SU-DHL-6 (cell line): ENCODE results near the gene RAP2B.

ENCODE experiments used
- H2AFZ ChIP-seq: fragments of 200-600 bp; sonication (generic); 2 replicates; pipeline ENCODE4 v1.6.1; 2014; ENCODE audit warnings: low read depth, mild to moderate bottlenecking, moderate library complexity, mixed read lengths, antibody characterized with exemption, low read length; ENCODE audit not compliant: severe bottlenecking
- H3F3A ChIP-seq: fragments of 200-600 bp; shearing (Covaris generic); 2 replicates; pipeline ENCODE4 v1.6.0; 2016; ENCODE audit warnings: antibody characterized with exemption, mild to moderate bottlenecking; ENCODE audit not compliant: insufficient read depth
- H3K27ac ChIP-seq: fragments of 200-600 bp; sonication (generic); 2 replicates; pipeline ENCODE4 v1.5.1; 2016; ENCODE audit warnings: low read depth, mild to moderate bottlenecking, low read length, moderate library complexity, mixed read lengths
- H3K27me3 ChIP-seq: fragments of 200-600 bp; sonication (generic), shearing (Covaris generic); 2 replicates; pipeline ENCODE4 v1.6.0; 2014; ENCODE audit warnings: mild to moderate bottlenecking, low read length
- H3K36me3 ChIP-seq: fragments of 200-600 bp; sonication (generic); 2 replicates; pipeline ENCODE4 v1.6.1; 2014; ENCODE audit warnings: mild to moderate bottlenecking, low read length, mixed read lengths
- H3K4me2 ChIP-seq: fragments of 300-600, 200-600 bp; shearing (Covaris generic), sonication (generic); 2 replicates; pipeline ENCODE4 v1.6.0; 2014; ENCODE audit warnings: low read length, low read depth, mild to moderate bottlenecking; ENCODE audit not compliant: poor library complexity, severe bottlenecking
- H3K4me3 ChIP-seq: fragments of 200-600 bp; sonication (generic); 2 replicates; pipeline ENCODE4 v1.5.1; 2014; ENCODE audit warnings: antibody characterized with exemption, low read length, mild to moderate bottlenecking, mixed read lengths; ENCODE audit not compliant: insufficient read depth, poor library complexity, severe bottlenecking
- H3K79me2 ChIP-seq: fragments of 200-600 bp; sonication (generic); 2 replicates; pipeline ENCODE4 v1.6.1; 2014; ENCODE audit warnings: mild to moderate bottlenecking, low read length, moderate library complexity; ENCODE audit not compliant: insufficient read depth
- H3K9ac ChIP-seq: fragments of 200-600 bp; sonication (generic); 2 replicates; pipeline ENCODE4 v1.7.0; 2014; ENCODE audit warnings: mild to moderate bottlenecking, low read length
- H3K9me2 ChIP-seq: fragments of 200-600 bp; sonication (generic); replicated peaks from 2 replicates; pipeline ENCODE4 v1.6.1; 2014; ENCODE audit warnings: low read length; ENCODE audit not compliant: insufficient read depth
- H3K9me3 ChIP-seq: fragments of 200-600 bp; sonication (generic); 2 replicates; pipeline ENCODE4 v1.6.1; 2014; ENCODE audit warnings: low read length, mixed read lengths; ENCODE audit not compliant: insufficient read depth
- H4K20me1 ChIP-seq: fragments of 200-600 bp; sonication (generic); 2 replicates; pipeline ENCODE4 v1.6.1; 2014; ENCODE audit warnings: low read depth, mild to moderate bottlenecking, antibody characterized with exemption, low read length, moderate library complexity, mixed read lengths
- EZH2phosphoT487 ChIP-seq: fragments of 200-600 bp; sonication (generic), shearing (Covaris generic); conservative IDR thresholded peaks from 2 replicates; pipeline ENCODE4 v1.6.1; 2018; ENCODE audit warnings: mild to moderate bottlenecking, antibody characterized with exemption, low read length, moderate library complexity, mixed read lengths
- TF ChIP-seq, protein P1 (sequence below): fragments of 200-600 bp; sonication (generic); IDR thresholded peaks from one replicate; pipeline ENCODE4 v1.5.1; 2017; ENCODE audit warnings: antibody characterized with exemption, mild to moderate bottlenecking, low read length, moderate library complexity; ENCODE audit not compliant: insufficient read depth, poor library complexity, severe bottlenecking

Gene RAP2B

GRCh38 chr3:153219146-153219545 lies 57.1 kb downstream of the RAP2B start:
- H4K20me1 ChIP-seq, result no peaks in the 10 kb centered on the region
- H3K4me2 ChIP-seq, result no peak overlapping the region
- no peak overlapping the region for H3K27ac ChIP-seq
- no peaks in the 10 kb centered on the region for H3K9me2 ChIP-seq
- H3K4me3 ChIP-seq, result no peak overlapping the region
- H3F3A ChIP-seq, result no peaks in the 10 kb centered on the region
- TF ChIP-seq, protein P1, sequence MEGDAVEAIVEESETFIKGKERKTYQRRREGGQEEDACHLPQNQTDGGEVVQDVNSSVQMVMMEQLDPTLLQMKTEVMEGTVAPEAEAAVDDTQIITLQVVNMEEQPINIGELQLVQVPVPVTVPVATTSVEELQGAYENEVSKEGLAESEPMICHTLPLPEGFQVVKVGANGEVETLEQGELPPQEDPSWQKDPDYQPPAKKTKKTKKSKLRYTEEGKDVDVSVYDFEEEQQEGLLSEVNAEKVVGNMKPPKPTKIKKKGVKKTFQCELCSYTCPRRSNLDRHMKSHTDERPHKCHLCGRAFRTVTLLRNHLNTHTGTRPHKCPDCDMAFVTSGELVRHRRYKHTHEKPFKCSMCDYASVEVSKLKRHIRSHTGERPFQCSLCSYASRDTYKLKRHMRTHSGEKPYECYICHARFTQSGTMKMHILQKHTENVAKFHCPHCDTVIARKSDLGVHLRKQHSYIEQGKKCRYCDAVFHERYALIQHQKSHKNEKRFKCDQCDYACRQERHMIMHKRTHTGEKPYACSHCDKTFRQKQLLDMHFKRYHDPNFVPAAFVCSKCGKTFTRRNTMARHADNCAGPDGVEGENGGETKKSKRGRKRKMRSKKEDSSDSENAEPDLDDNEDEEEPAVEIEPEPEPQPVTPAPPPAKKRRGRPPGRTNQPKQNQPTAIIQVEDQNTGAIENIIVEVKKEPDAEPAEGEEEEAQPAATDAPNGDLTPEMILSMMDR, result no peak
- TF ChIP-seq EZH2phosphoT487, result no peak
- H2AFZ ChIP-seq, result no peak overlapping the region
- no peaks in the 10 kb centered on the region for H3K36me3 ChIP-seq
- H3K9ac ChIP-seq, result no peak overlapping the region
- no peaks in the 10 kb centered on the region for H3K79me2 ChIP-seq
- H3K9me3 ChIP-seq, result no peaks in the 10 kb centered on the region
- no peaks in the 10 kb centered on the region for H3K27me3 ChIP-seq
